Measurements from ENCODE around the gene DNM2. TPM values are rescaled to one million over a fixed set of nuclear protein-coding genes. Genes with fewer than 3 reads are reported as not detected.

DNM2 gene
- total RNA-seq, 1 donor = 102 TPM

- H3K79me2 ChIP-seq (ENCODE audit: insufficient read depth, low read length) = peaks cover 97% of the 10 kb centered on the region
- H3K27me3 ChIP-seq (ENCODE audit: insufficient read depth, low read length) = no peaks in the 10 kb centered on the region
- peaks cover 76% of the 10 kb centered on the region for H4K20me1 ChIP-seq (ENCODE audit: insufficient read depth, low read length)
- no peak for TF ChIP-seq CTCF (IDR thresholded peaks at IDR 0.05; ENCODE audit: extremely low read depth, low read depth, low read length)
- no peak overlapping the region for H3K4me3 ChIP-seq (ENCODE audit: insufficient read depth, low read length)
- no peak overlapping the region for H2AFZ ChIP-seq (ENCODE audit: low read length)
- H3K4me2 ChIP-seq (ENCODE audit: insufficient read depth, low read length) = no peak overlapping the region
- H3K4me1 ChIP-seq (ENCODE audit: insufficient read depth, low read length) = peaks cover 14% of the 10 kb centered on the region
- DNase-seq (ENCODE audit: insufficient read length, low spot score, missing footprints) = peak; percentile 66
- no peak overlapping the region for H3K27ac ChIP-seq (ENCODE audit: low read depth, low read length)
- H3K9me3 ChIP-seq (ENCODE audit: low read depth, low read length) = no peaks in the 10 kb centered on the region
- H3K36me3 ChIP-seq (ENCODE audit: insufficient read depth, low read length) = no peaks in the 10 kb centered on the region
Observed at GRCh38 chr19:10749435-10750384, 31.8 kb downstream of the DNM2 start.

DNA sequence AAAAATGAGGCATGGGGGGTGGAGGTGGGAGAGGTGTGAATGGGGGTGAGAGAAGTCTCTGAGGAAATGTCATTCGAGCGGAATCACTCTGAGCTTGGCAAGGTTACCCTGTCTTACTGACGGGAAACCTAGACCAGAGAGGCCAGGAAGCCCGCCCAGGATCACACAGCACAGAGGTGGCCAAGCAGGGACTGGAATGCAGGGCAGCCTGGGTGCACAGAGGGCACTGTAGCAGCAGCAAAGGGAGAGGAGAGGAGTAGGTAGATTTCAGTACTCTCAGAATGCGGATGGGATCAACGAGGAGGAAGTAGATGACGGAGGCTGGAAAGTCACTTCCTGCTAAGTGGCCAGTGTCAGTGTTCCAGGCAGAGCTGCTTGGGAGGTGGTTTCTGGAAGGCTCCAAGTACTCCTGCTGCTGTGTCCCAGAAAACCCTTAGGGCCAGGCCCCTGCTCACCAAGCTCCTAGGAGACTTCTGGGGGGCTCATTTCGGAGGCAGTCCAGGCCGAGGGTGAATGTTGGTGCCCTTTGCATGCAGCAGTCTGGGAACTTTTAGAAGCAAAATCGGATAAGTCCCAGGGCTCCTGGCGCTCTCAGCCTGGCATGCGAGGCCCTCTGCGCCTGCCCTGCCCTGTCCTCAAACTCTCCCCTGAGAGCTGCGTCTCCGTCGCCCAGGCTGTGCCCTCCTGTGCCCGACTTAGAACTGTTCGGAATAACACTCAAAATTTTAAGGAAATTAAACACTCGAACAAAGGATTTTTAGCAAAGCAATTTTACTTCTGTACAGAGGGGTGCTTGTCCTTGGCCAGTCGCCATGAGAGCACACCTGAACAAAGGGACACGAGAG, 33.5 kb downstream of the DNM2 start:
- H3K4me3 ChIP-seq (ENCODE audit: insufficient read depth, low read length) = no peak overlapping the region

GRCh38 chr19:10752237-10752912, 34.5 kb downstream of the DNM2 start:
- no peak overlapping the region for H3K4me3 ChIP-seq (ENCODE audit: insufficient read depth, low read length)
- no peak overlapping the region for H3K4me2 ChIP-seq (ENCODE audit: insufficient read depth, low read length)
- peaks cover 14% of the 10 kb centered on the region for H3K4me1 ChIP-seq (ENCODE audit: insufficient read depth, low read length)
- H2AFZ ChIP-seq (ENCODE audit: low read length) = no peak overlapping the region
- H3K36me3 ChIP-seq (ENCODE audit: insufficient read depth, low read length) = no peaks in the 10 kb centered on the region
- TF ChIP-seq CTCF (IDR thresholded peaks at IDR 0.05; ENCODE audit: extremely low read depth, low read depth, low read length) = no peak
- DNase-seq (ENCODE audit: insufficient read length, low spot score, missing footprints) = no peak
- H4K20me1 ChIP-seq (ENCODE audit: insufficient read depth, low read length) = peaks cover 77% of the 10 kb centered on the region
- H3K27me3 ChIP-seq (ENCODE audit: insufficient read depth, low read length) = no peaks in the 10 kb centered on the region
- no peaks in the 10 kb centered on the region for H3K9me3 ChIP-seq (ENCODE audit: low read depth, low read length)
- H3K79me2 ChIP-seq (ENCODE audit: insufficient read depth, low read length) = peaks cover 97% of the 10 kb centered on the region
- no peak overlapping the region for H3K27ac ChIP-seq (ENCODE audit: low read depth, low read length)

More for the DNA sequence above, 33.5 kb downstream of the DNM2 start:
- Histone ChIP-seq H2AFZ (ENCODE audit: low read length) (no peak overlapping the region), H3K27me3 (ENCODE audit: insufficient read depth, low read length) (no peaks in the 10 kb centered on the region), H3K27ac (ENCODE audit: low read depth, low read length) (no peak overlapping the region), H3K4me1 (ENCODE audit: insufficient read depth, low read length) (peaks cover 14% of the 10 kb centered on the region), H3K4me2 (ENCODE audit: insufficient read depth, low read length) (no peak overlapping the region), H4K20me1 (ENCODE audit: insufficient read depth, low read length) (peaks cover 72% of the 10 kb centered on the region), H3K79me2 (ENCODE audit: insufficient read depth, low read length) (peaks cover 97% of the 10 kb centered on the region), H3K9me3 (ENCODE audit: low read depth, low read length) (no peaks in the 10 kb centered on the region), H3K36me3 (ENCODE audit: insufficient read depth, low read length) (no peaks in the 10 kb centered on the region)
- no peak for TF ChIP-seq CTCF (IDR thresholded peaks at IDR 0.05; ENCODE audit: extremely low read depth, low read depth, low read length)
- peak; percentile 76 for DNase-seq (ENCODE audit: insufficient read length, low spot score, missing footprints)

Measured in osteoblast (primary cell).